ENCODE results near the gene GBP4.

GBP4 gene

GRCh38 chr1:89149976-89150375 lies 48.8 kb downstream of the GBP4 start:
- Histone ChIP-seq H3K27ac (ENCODE audit: extremely low read depth, low read depth, low read length) (no peak overlapping the region), H3K36me3 (ENCODE audit: control insufficient read depth in 2 of 2, insufficient read depth in 1 of 2, low read length in 2 of 2) (no peaks in the 10 kb centered on the region), H3K9me3 (ENCODE audit: control insufficient read depth, insufficient read depth, low read depth, low read length) (no peaks in the 10 kb centered on the region), H3K4me1 (ENCODE audit: control insufficient read depth, insufficient read depth, low read length) (no peaks in the 10 kb centered on the region), H3K4me3 (ENCODE audit: low read depth, low read length) (no peak overlapping the region)
- POLR2A ChIA-PET = no interaction called here
- TF ChIP-seq ZNF791 (tag by site-specific recombination; IDR thresholded peaks at IDR 0.05) (no peak), ZNF18 (tag by site-specific recombination; IDR thresholded peaks at IDR 0.05) (no peak), ZBTB20 (tag by site-specific recombination; IDR thresholded peaks at IDR 0.05) (no peak), ZNF23 (tag by site-specific recombination; IDR thresholded peaks at IDR 0.05; ENCODE audit: borderline replicate concordance) (no peak), ZNF571 (tag by site-specific recombination; IDR thresholded peaks at IDR 0.05) (no peak), ZBTB8A (tag by site-specific recombination; IDR thresholded peaks at IDR 0.05) (no peak), PATZ1 (tag by site-specific recombination; IDR thresholded peaks at IDR 0.05) (no peak), ZBTB11 (tag by site-specific recombination; conservative IDR thresholded peaks at IDR 0.05; ENCODE audit: low read depth) (no peak), ZNF530 (tag by site-specific recombination; IDR thresholded peaks at IDR 0.05; ENCODE audit: low read depth) (no peak), OSR2 (tag by site-specific recombination; IDR thresholded peaks at IDR 0.05) (no peak)
- CTCF ChIA-PET = interaction anchor here (0.9 kb wide), 1 partner anchor 62 kb away, joined by 5 read pairs; no protein-coding TSS in a partner anchor

- no peaks in the 10 kb centered on the region for H3K36me3 ChIP-seq (ENCODE audit: control insufficient read depth in 2 of 2, insufficient read depth in 1 of 2, low read length in 2 of 2)
- H3K4me1 ChIP-seq (ENCODE audit: control insufficient read depth, insufficient read depth, low read length) = no peaks in the 10 kb centered on the region
- no peak overlapping the region for H3K4me3 ChIP-seq (ENCODE audit: low read depth, low read length)
- no peak overlapping the region for H3K27ac ChIP-seq (ENCODE audit: extremely low read depth, low read depth, low read length)
- TF ChIP-seq HOXD13 (CRISPR knock-in tag; IDR thresholded peaks at IDR 0.05; ENCODE audit: borderline replicate concordance) (no peak), CTCF (tag by site-specific recombination; IDR thresholded peaks at IDR 0.05) (peak; percentile 36)
- ChIA-PET CTCF (interaction anchor here (0.9 kb wide), 1 partner anchor 62 kb away, joined by 5 read pairs; no protein-coding TSS in a partner anchor), POLR2A (no interaction called here)
- H3K9me3 ChIP-seq (ENCODE audit: control insufficient read depth, insufficient read depth, low read depth, low read length) = no peaks in the 10 kb centered on the region
Observed at GRCh38 chr1:89149229-89149628, 49.5 kb downstream of the GBP4 start.
